GM19397 (cell line): Measurements from ENCODE around the gene PANK2.
"Not testable (repeated sequence)": the region's sequence is repeated elsewhere in the genome, so short reads cannot be mapped to it uniquely, and the experiment has no call there.

Source experiments
- ATAC-seq: cut with Tn5 transposase; IDR thresholded peaks from one replicate; pipeline ENCODE4 v1.9.1; 2021; ENCODE audit warnings: mild to moderate bottlenecking, moderate library complexity; ENCODE audit not compliant: unreplicated experiment

The PANK2 gene

GRCh38 chr20:3888622-3889488, at the start of gene PANK2:
Gene PANK2 (plus strand): TSS chr20:3889387.
- ATAC-seq, result peak; percentile 95

- ATAC-seq, result not testable (repeated sequence)
Observed at GRCh38 chr20:3840201-3840600, 49.0 kb upstream of the PANK2 start.

- ATAC-seq, result no peak
Observed at GRCh38 chr20:3842348-3842930, 46.7 kb upstream of the PANK2 start.

- no peak for ATAC-seq
Observed at GRCh38 chr20:3843490-3843889, 45.7 kb upstream of the PANK2 start.

GRCh38 chr20:3843990-3844619, 45.1 kb upstream of the PANK2 start:
- not testable (repeated sequence) for ATAC-seq

GRCh38 chr20:3846378-3846739, 42.8 kb upstream of the PANK2 start:
- no peak for ATAC-seq

- peak; percentile 98 for ATAC-seq
Observed at GRCh38 chr20:3846740-3847428, 42.3 kb upstream of the PANK2 start, which contains the start of gene MAVS. Gene MAVS (plus strand): TSS chr20:3846834. CDS start chr20:3854625, 7,791 bp downstream.

GRCh38 chr20:3847429-3847940, 41.7 kb upstream of the PANK2 start:
- no peak for ATAC-seq

GRCh38 chr20:3848565-3848964, 40.6 kb upstream of the PANK2 start:
- ATAC-seq, result no peak

GRCh38 chr20:3854462-3854871, 34.7 kb upstream of the PANK2 start:
- no peak for ATAC-seq

GRCh38 chr20:3857405-3857804, 31.8 kb upstream of the PANK2 start:
- ATAC-seq, result no peak

GRCh38 chr20:3858689-3859088, 30.5 kb upstream of the PANK2 start:
- no peak for ATAC-seq

- ATAC-seq, result no peak
Observed at GRCh38 chr20:3861191-3861590, 28.0 kb upstream of the PANK2 start.

GRCh38 chr20:3862333-3862732, 26.9 kb upstream of the PANK2 start:
- no peak for ATAC-seq

GRCh38 chr20:3863317-3863716, 25.9 kb upstream of the PANK2 start:
- ATAC-seq, result no peak

- no peak for ATAC-seq
Observed at GRCh38 chr20:3864518-3864917, 24.7 kb upstream of the PANK2 start.

GRCh38 chr20:3865152-3865886, 23.9 kb upstream of the PANK2 start:
- ATAC-seq, result no peak

GRCh38 chr20:3865887-3866407, 23.2 kb upstream of the PANK2 start:
- no peak for ATAC-seq

GRCh38 chr20:3866464-3866863, 22.7 kb upstream of the PANK2 start:
- no peak for ATAC-seq

GRCh38 chr20:3867802-3868201, 21.4 kb upstream of the PANK2 start:
- no peak for ATAC-seq
